ENCODE results near the gene SIRT4.

The SIRT4 gene

GRCh38 chr12:120263748-120264085 is 38.4 kb upstream of the SIRT4 start:
- peaks cover 34% of the 10 kb centered on the region for H3K4me1 ChIP-seq (ENCODE audit: control insufficient read depth, insufficient read depth, low read length, poor library complexity, severe bottlenecking)
- H3K36me3 ChIP-seq (ENCODE audit: control insufficient read depth, insufficient read depth, low read length), result peaks cover 37% of the 10 kb centered on the region
- WGBS, 2 experiments (ENCODE audit: insufficient coverage in 2 of 2), result 52 to 66% methylated on average over 5 of the region's 5 CpGs
- H3K9me3 ChIP-seq (ENCODE audit: control insufficient read depth, low read length), result no peaks in the 10 kb centered on the region
- peak overlapping the region; percentile 87 for H3K4me3 ChIP-seq (ENCODE audit: extremely low read depth, insufficient read depth, low read length, poor library complexity, severe bottlenecking)
- H3K27ac ChIP-seq (ENCODE audit: low read depth, low read length, severe bottlenecking), result peak overlapping the region; percentile 29

GRCh38 chr12:120264086-120264903 is 37.8 kb upstream of the SIRT4 start:
- Histone ChIP-seq H3K4me1 (ENCODE audit: control insufficient read depth, insufficient read depth, low read length, poor library complexity, severe bottlenecking) (peaks cover 34% of the 10 kb centered on the region), H3K36me3 (ENCODE audit: control insufficient read depth, insufficient read depth, low read length) (peaks cover 37% of the 10 kb centered on the region), H3K4me3 (ENCODE audit: extremely low read depth, insufficient read depth, low read length, poor library complexity, severe bottlenecking) (peak overlapping the region; percentile 87), H3K9me3 (ENCODE audit: control insufficient read depth, low read length) (no peaks in the 10 kb centered on the region), H3K27ac (ENCODE audit: low read depth, low read length, severe bottlenecking) (peak overlapping the region; percentile 29)
- WGBS, 2 experiments (ENCODE audit: insufficient coverage in 2 of 2), result 45 to 50% methylated on average over 6 to 7 of the region's 15 CpGs

GRCh38 chr12:120264904-120265472 is 37.1 kb upstream of the SIRT4 start:
- H3K4me3 ChIP-seq (ENCODE audit: extremely low read depth, insufficient read depth, low read length, poor library complexity, severe bottlenecking), result peak overlapping the region; percentile 87
- no peak overlapping the region for H3K27ac ChIP-seq (ENCODE audit: low read depth, low read length, severe bottlenecking)
- WGBS, 2 experiments (ENCODE audit: insufficient coverage in 2 of 2), result 0 to 1% methylated on average over 13 to 27 of the region's 29 CpGs
- peaks cover 30% of the 10 kb centered on the region for H3K36me3 ChIP-seq (ENCODE audit: control insufficient read depth, insufficient read depth, low read length)
- H3K9me3 ChIP-seq (ENCODE audit: control insufficient read depth, low read length), result no peaks in the 10 kb centered on the region
- peaks cover 34% of the 10 kb centered on the region for H3K4me1 ChIP-seq (ENCODE audit: control insufficient read depth, insufficient read depth, low read length, poor library complexity, severe bottlenecking)

- Histone ChIP-seq H3K4me3 (ENCODE audit: extremely low read depth, insufficient read depth, low read length, poor library complexity, severe bottlenecking) (peak within 1 kb of the TSS; percentile 87), H3K4me1 (ENCODE audit: control insufficient read depth, insufficient read depth, low read length, poor library complexity, severe bottlenecking) (peaks cover 34% of the 10 kb centered on the region), H3K36me3 (ENCODE audit: control insufficient read depth, insufficient read depth, low read length) (peaks cover 28% of the 10 kb centered on the region), H3K27ac (ENCODE audit: low read depth, low read length, severe bottlenecking) (no peak within 1 kb of the TSS), H3K9me3 (ENCODE audit: control insufficient read depth, low read length) (no peaks in the 10 kb centered on the region)
- WGBS, 2 experiments (ENCODE audit: insufficient coverage in 2 of 2), result 5% methylated on average over 42 to 45 of the region's 81 CpGs
Measured at GRCh38 chr12:120265473-120266179, 36.5 kb upstream of the SIRT4 start, which contains the start of gene PXN. Gene PXN (minus strand): TSS chr12:120265730. CDS start chr12:120265629, 101 bp downstream.

GRCh38 chr12:120266180-120266870 is 35.8 kb upstream of the SIRT4 start:
- WGBS, 2 experiments (ENCODE audit: insufficient coverage in 2 of 2), result 95 to 97% methylated on average over 3 to 6 of the region's 8 CpGs
- Histone ChIP-seq H3K4me1 (ENCODE audit: control insufficient read depth, insufficient read depth, low read length, poor library complexity, severe bottlenecking) (peaks cover 31% of the 10 kb centered on the region), H3K36me3 (ENCODE audit: control insufficient read depth, insufficient read depth, low read length) (peaks cover 23% of the 10 kb centered on the region), H3K9me3 (ENCODE audit: control insufficient read depth, low read length) (no peaks in the 10 kb centered on the region), H3K27ac (ENCODE audit: low read depth, low read length, severe bottlenecking) (no peak overlapping the region), H3K4me3 (ENCODE audit: extremely low read depth, insufficient read depth, low read length, poor library complexity, severe bottlenecking) (no peak overlapping the region)

- H3K9me3 ChIP-seq (ENCODE audit: control insufficient read depth, low read length), result no peaks in the 10 kb centered on the region
- no peak overlapping the region for H3K27ac ChIP-seq (ENCODE audit: low read depth, low read length, severe bottlenecking)
- WGBS, 2 experiments (ENCODE audit: insufficient coverage in 2 of 2), result 85 to 88% methylated on average over 3 to 4 of the region's 4 CpGs
- H3K36me3 ChIP-seq (ENCODE audit: control insufficient read depth, insufficient read depth, low read length), result peaks cover 10% of the 10 kb centered on the region
- peaks cover 20% of the 10 kb centered on the region for H3K4me1 ChIP-seq (ENCODE audit: control insufficient read depth, insufficient read depth, low read length, poor library complexity, severe bottlenecking)
- H3K4me3 ChIP-seq (ENCODE audit: extremely low read depth, insufficient read depth, low read length, poor library complexity, severe bottlenecking), result no peak overlapping the region
Measured at GRCh38 chr12:120267736-120268135, 34.4 kb upstream of the SIRT4 start.

GRCh38 chr12:120276734-120277133 is 25.4 kb upstream of the SIRT4 start:
- no peaks in the 10 kb centered on the region for H3K36me3 ChIP-seq (ENCODE audit: control insufficient read depth, insufficient read depth, low read length)
- no peak overlapping the region for H3K4me3 ChIP-seq (ENCODE audit: extremely low read depth, insufficient read depth, low read length, poor library complexity, severe bottlenecking)
- no peaks in the 10 kb centered on the region for H3K9me3 ChIP-seq (ENCODE audit: control insufficient read depth, low read length)
- H3K4me1 ChIP-seq (ENCODE audit: control insufficient read depth, insufficient read depth, low read length, poor library complexity, severe bottlenecking), result no peaks in the 10 kb centered on the region
- no peak overlapping the region for H3K27ac ChIP-seq (ENCODE audit: low read depth, low read length, severe bottlenecking)
- WGBS, 2 experiments (ENCODE audit: insufficient coverage in 2 of 2), result 97 to 100% methylated on average over 2 to 5 of the region's 6 CpGs

- Histone ChIP-seq H3K4me1 (ENCODE audit: control insufficient read depth, insufficient read depth, low read length, poor library complexity, severe bottlenecking) (peaks cover 4% of the 10 kb centered on the region), H3K9me3 (ENCODE audit: control insufficient read depth, low read length) (no peaks in the 10 kb centered on the region), H3K4me3 (ENCODE audit: extremely low read depth, insufficient read depth, low read length, poor library complexity, severe bottlenecking) (no peak overlapping the region), H3K27ac (ENCODE audit: low read depth, low read length, severe bottlenecking) (no peak overlapping the region), H3K36me3 (ENCODE audit: control insufficient read depth, insufficient read depth, low read length) (no peaks in the 10 kb centered on the region)
- WGBS, 2 experiments (ENCODE audit: insufficient coverage in 2 of 2), result 96 to 98% methylated on average over 36 to 48 of the region's 57 CpGs
Measured at GRCh38 chr12:120278137-120279069, 23.7 kb upstream of the SIRT4 start.

GRCh38 chr12:120283318-120283717 is 18.8 kb upstream of the SIRT4 start:
- H3K4me3 ChIP-seq (ENCODE audit: extremely low read depth, insufficient read depth, low read length, poor library complexity, severe bottlenecking), result no peak overlapping the region
- WGBS, 2 experiments (ENCODE audit: insufficient coverage in 2 of 2), result 76 to 81% methylated on average over 6 to 7 of the region's 7 CpGs
- peaks cover 14% of the 10 kb centered on the region for H3K4me1 ChIP-seq (ENCODE audit: control insufficient read depth, insufficient read depth, low read length, poor library complexity, severe bottlenecking)
- H3K9me3 ChIP-seq (ENCODE audit: control insufficient read depth, low read length), result no peaks in the 10 kb centered on the region
- H3K36me3 ChIP-seq (ENCODE audit: control insufficient read depth, insufficient read depth, low read length), result no peaks in the 10 kb centered on the region
- no peak overlapping the region for H3K27ac ChIP-seq (ENCODE audit: low read depth, low read length, severe bottlenecking)
